Adrenal gland (tissue), 12 donors: Measurements from ENCODE around the gene TMEM270. TPM values are rescaled to one million over a fixed set of nuclear protein-coding genes. Genes with fewer than 3 reads are reported as not detected.

Experiments used
- DNase-seq, 7 donors: peaks; one replicate each; pipeline ENCODE4 v3.0.0-alpha.2; 2019 to 2020
- H3K27ac ChIP-seq, 5 donors: fragments of 200-600 bp; sonication (generic) in 4 of 5; 1 replicate in 3 of 5; 2 replicates in 2 of 5; pipeline versions ENCODE4 v1.5.1 to v1.8.0; 2016 to 2020; ENCODE audit warnings: mild to moderate bottlenecking in 1 of 5
- H3K27me3 ChIP-seq: fragments of 200-600 bp; 2 replicates; pipeline ENCODE4 v1.8.0; 2021
- H3K36me3 ChIP-seq, 2 donors: fragments of 200-600 bp; replicated peaks in 1 of 2; 1 replicate in 1 of 2; 2 replicates in 1 of 2; pipeline versions ENCODE4 v1.5.1 to v1.8.0; 2018 to 2022
- H3K4me1 ChIP-seq, 2 donors: fragments of 200-600 bp; replicated peaks in 1 of 2; 1 replicate in 1 of 2; 2 replicates in 1 of 2; pipeline versions ENCODE4 v1.5.1 to v1.8.0; 2018 to 2021
- H3K4me3 ChIP-seq, 4 donors: fragments of 200-600 bp; sonication (generic) in 3 of 4; one replicate each; pipeline ENCODE4 v1.5.1; 2016 to 2018
- H3K9me3 ChIP-seq, 3 donors: fragments of 200-600 bp; sonication (generic) in 1 of 3; replicated peaks in 1 of 3; 1 replicate in 2 of 3; 2 replicates in 1 of 3; pipeline versions ENCODE4 v1.5.1 to v1.8.0; 2016 to 2021
- POLR2A ChIP-seq, 2 donors: fragments of 450-650 bp; IDR thresholded peaks; one replicate each; pipeline ENCODE4 v1.6.1; 2017; ENCODE audit warnings: antibody characterized with exemption in 2 of 2, mild to moderate bottlenecking in 2 of 2, moderate library complexity in 1 of 2
- WGBS, 4 donors: extraction: QIAGEN DNeasy Blood & Tissue Kit in 2 of 4; methylation state at CpG; one replicate each; pipeline versions ENCODE4 v1.1.5 to v1.1.7; 2013 to 2017; 5-methylcytosine and 5-hydroxymethylcytosine counted together
- intact Hi-C, 2 donors: fragments of 100-400 bp; cut with DNase I; formaldehyde crosslinking; loops; one replicate each; pipeline versions ENCODE4 v1.14.1 to v1.15.0; 2022 to 2023
- polyA plus RNA-seq, 3 donors: library from polyadenylated mRNA; stranded (reverse); fragments of 200-250 nt in 2 of 3; fragments of 350-450 nt in 1 of 3; fragmentation: Illumina TruSeq in 1 of 3; extraction: RNeasy Lipid Tissue Mini Kit (QIAGEN cat#74804) in 1 of 3; gene quantifications; one replicate each; pipeline ENCODE4 v1.2.3, GENCODE V29; 2013 to 2014
- total RNA-seq, 9 donors: library from RNA; depleted of rRNA in 4 of 9; stranded (reverse); fragments of >200 nt in 4 of 9; fragments of 120-200 nt in 1 of 9; fragmentation: NEBNext Ultra II Directional in 1 of 9; extraction: Animal tissue kit (Norgen Biotek cat#: 25700) in 1 of 9; gene quantifications; one replicate each; pipeline versions ENCODE4 v1.1.0 to v1.2.4, GENCODE V29; 2013 to 2023
- TF ChIP-seq, protein P1 (sequence below), 6 experiments: fragments of 450-650 bp in 4 of 6; fragments of 200-600 bp in 2 of 6; sonication (generic) in 1 of 6; IDR thresholded peaks; 1 replicate in 5 of 6; 2 replicates in 1 of 6; pipeline versions ENCODE4 v1.5.1 to v1.8.0; 2016 to 2021; ENCODE audit warnings: antibody characterized with exemption in 6 of 6, mild to moderate bottlenecking in 2 of 6, moderate library complexity in 1 of 6
- donor health status: healthy with polysubstance abuse.
- donor health status: Bipolar disorder and iron deficiency.
- donor health status: DM: yes; HTN: yes; CAD: no.
- donor health status: DM: no; HTN: no; CAD: no.
- donor health status: DM: no; HTN: no; CAD: no.
- donor health status: DM: yes; HTN: yes; CAD: no.

TMEM270 gene
- total and polyA plus RNA-seq, 12 donors, result 0.20 to 0.56 TPM; not detected in 10

DNA sequence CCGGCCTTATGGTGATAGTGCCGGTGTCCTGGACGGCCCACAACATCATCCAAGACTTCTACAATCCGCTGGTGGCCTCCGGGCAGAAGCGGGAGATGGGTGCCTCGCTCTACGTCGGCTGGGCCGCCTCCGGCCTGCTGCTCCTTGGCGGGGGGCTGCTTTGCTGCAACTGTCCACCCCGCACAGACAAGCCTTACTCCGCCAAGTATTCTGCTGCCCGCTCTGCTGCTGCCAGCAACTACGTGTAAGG, 29.4 kb upstream of the TMEM270 start:
- H3K4me3 ChIP-seq, result no peak overlapping the region
- TF ChIP-seq, protein P1, sequence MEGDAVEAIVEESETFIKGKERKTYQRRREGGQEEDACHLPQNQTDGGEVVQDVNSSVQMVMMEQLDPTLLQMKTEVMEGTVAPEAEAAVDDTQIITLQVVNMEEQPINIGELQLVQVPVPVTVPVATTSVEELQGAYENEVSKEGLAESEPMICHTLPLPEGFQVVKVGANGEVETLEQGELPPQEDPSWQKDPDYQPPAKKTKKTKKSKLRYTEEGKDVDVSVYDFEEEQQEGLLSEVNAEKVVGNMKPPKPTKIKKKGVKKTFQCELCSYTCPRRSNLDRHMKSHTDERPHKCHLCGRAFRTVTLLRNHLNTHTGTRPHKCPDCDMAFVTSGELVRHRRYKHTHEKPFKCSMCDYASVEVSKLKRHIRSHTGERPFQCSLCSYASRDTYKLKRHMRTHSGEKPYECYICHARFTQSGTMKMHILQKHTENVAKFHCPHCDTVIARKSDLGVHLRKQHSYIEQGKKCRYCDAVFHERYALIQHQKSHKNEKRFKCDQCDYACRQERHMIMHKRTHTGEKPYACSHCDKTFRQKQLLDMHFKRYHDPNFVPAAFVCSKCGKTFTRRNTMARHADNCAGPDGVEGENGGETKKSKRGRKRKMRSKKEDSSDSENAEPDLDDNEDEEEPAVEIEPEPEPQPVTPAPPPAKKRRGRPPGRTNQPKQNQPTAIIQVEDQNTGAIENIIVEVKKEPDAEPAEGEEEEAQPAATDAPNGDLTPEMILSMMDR (IDR thresholded peaks at IDR 0.05), result no peak
- no peak for TF ChIP-seq POLR2A (IDR thresholded peaks at IDR 0.05)

DNA sequence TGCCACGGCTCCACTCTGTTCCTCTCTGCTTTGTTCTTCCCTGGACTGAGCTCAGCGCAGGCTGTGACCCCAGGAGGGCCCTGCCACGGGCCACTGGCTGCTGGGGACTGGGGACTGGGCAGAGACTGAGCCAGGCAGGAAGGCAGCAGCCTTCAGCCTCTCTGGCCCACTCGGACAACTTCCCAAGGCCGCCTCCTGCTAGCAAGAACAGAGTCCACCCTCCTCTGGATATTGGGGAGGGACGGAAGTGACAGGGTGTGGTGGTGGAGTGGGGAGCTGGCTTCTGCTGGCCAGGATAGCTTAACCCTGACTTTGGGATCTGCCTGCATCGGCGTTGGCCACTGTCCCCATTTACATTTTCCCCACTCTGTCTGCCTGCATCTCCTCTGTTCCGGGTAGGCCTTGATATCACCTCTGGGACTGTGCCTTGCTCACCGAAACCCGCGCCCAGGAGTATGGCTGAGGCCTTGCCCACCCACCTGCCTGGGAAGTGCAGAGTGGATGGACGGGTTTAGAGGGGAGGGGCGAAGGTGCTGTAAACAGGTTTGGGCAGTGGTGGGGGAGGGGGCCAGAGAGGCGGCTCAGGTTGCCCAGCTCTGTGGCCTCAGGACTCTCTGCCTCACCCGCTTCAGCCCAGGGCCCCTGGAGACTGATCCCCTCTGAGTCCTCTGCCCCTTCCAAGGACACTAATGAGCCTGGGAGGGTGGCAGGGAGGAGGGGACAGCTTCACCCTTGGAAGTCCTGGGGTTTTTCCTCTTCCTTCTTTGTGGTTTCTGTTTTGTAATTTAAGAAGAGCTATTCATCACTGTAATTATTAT, 28.9 kb upstream of the TMEM270 start:
- Histone ChIP-seq H3K9me3 (no peaks in the 10 kb centered on the region), H3K27me3 (no peaks in the 10 kb centered on the region), H3K4me1 (peaks cover 11 to 26% of the 10 kb centered on the region in 2 donors), H3K27ac (peak overlapping the region in 2 of 5 donors; percentile 8 to 41), H3K4me3 (no peak overlapping the region), H3K36me3 (no peaks in the 10 kb centered on the region)
- TF ChIP-seq, protein P1 (IDR thresholded peaks at IDR 0.05), result no peak
- no peak for TF ChIP-seq POLR2A (IDR thresholded peaks at IDR 0.05)
- intact Hi-C loops, result no loop called here
- WGBS, 4 donors, result 33 to 54% (median 50%) methylated on average over 8 to 16 of the region's 16 CpGs
- DNase-seq, result peak in 4 of 7 donors; percentile 39 to 57 (median 52)

More for the DNA sequence above, 29.4 kb upstream of the TMEM270 start:
- Histone ChIP-seq H3K27ac (peak overlapping the region in 1 of 5 donors; percentile 41), H3K27me3 (no peaks in the 10 kb centered on the region), H3K36me3 (no peaks in the 10 kb centered on the region), H3K9me3 (no peaks in the 10 kb centered on the region), H3K4me1 (peaks cover 11 to 26% of the 10 kb centered on the region in 2 donors)
- no peak for DNase-seq
- intact Hi-C loops, result no loop called here
- WGBS, 4 donors, result 70 to 81% (median 74%) methylated on average over 5 to 16 of the region's 16 CpGs

GRCh38 chr7:73832806-73833205, 28.2 kb upstream of the TMEM270 start:
- WGBS, 4 donors, result 75 to 84% (median 78%) methylated on average over 13 of the region's 13 CpGs
- no peaks in the 10 kb centered on the region for H3K27me3 ChIP-seq
- H3K4me1 ChIP-seq, result peaks cover 8 to 20% of the 10 kb centered on the region in 2 donors
- no peak overlapping the region for H3K4me3 ChIP-seq
- H3K36me3 ChIP-seq, result no peaks in the 10 kb centered on the region
- intact Hi-C loops, result no loop called here
- DNase-seq, result no peak
- no peak for TF ChIP-seq POLR2A (IDR thresholded peaks at IDR 0.05)
- TF ChIP-seq, protein P1 (IDR thresholded peaks at IDR 0.05), result no peak
- no peaks in the 10 kb centered on the region for H3K9me3 ChIP-seq
- no peak overlapping the region for H3K27ac ChIP-seq

- DNase-seq, result peak in 1 of 7 donors; percentile 25
- H3K9me3 ChIP-seq, result no peaks in the 10 kb centered on the region
- peaks cover 5 to 14% of the 10 kb centered on the region in 2 donors for H3K4me1 ChIP-seq
- H3K27ac ChIP-seq, result no peak overlapping the region
- TF ChIP-seq POLR2A (IDR thresholded peaks at IDR 0.05), result no peak
- TF ChIP-seq, protein P1 (IDR thresholded peaks at IDR 0.05), result no peak
- H3K27me3 ChIP-seq, result no peaks in the 10 kb centered on the region
- intact Hi-C loops, result no loop called here
- H3K36me3 ChIP-seq, result no peaks in the 10 kb centered on the region
- no peak overlapping the region for H3K4me3 ChIP-seq
- WGBS, 4 donors, result 72 to 83% (median 76%) methylated on average over 13 of the region's 13 CpGs
Observed at GRCh38 chr7:73833251-73833919, 27.6 kb upstream of the TMEM270 start.
